CD14-positive monocyte (primary cell): Measurements from ENCODE around the gene CMTM1. TPM values are rescaled to one million over a fixed set of nuclear protein-coding genes. Genes with fewer than 3 reads are reported as not detected.

ENCODE experiments used
- DNase-seq, 3 donors: peaks; one replicate each; pipeline ENCODE4 v3.0.0-alpha.2; 2011 to 2022
- H2AFZ ChIP-seq: 2 replicates; pipeline ENCODE4 v1.6.0; 2012; ENCODE audit warnings: mild to moderate bottlenecking, low read depth, low read length, inconsistent platforms; ENCODE audit not compliant: insufficient read depth, poor library complexity, severe bottlenecking
- H3K27ac ChIP-seq, 2 donors: 1 replicate in 1 of 2; 2 replicates in 1 of 2; pipeline ENCODE4 v1.5.1; 2012 to 2013; ENCODE audit warnings: low read length in 2 of 2, control low read depth in 1 of 2, inconsistent platforms in 1 of 2, low read depth in 1 of 2, mild to moderate bottlenecking in 1 of 2
- H3K27me3 ChIP-seq, 2 donors: one replicate each; pipeline versions ENCODE4 v1.6.0 to v1.6.1; 2011 to 2013; ENCODE audit warnings: low read length in 2 of 2; ENCODE audit not compliant: control insufficient read depth in 2 of 2, insufficient read depth in 2 of 2
- H3K36me3 ChIP-seq, 2 donors: replicated peaks in 1 of 2; 1 replicate in 1 of 2; 2 replicates in 1 of 2; pipeline versions ENCODE4 v1.5.1 to v1.6.1; 2012 to 2013; ENCODE audit warnings: low read length in 2 of 2, control low read depth in 1 of 2, inconsistent platforms in 1 of 2, mild to moderate bottlenecking in 1 of 2; ENCODE audit not compliant: insufficient read depth in 2 of 2, control insufficient read depth in 1 of 2
- H3K4me1 ChIP-seq, 2 donors: 1 replicate in 1 of 2; 2 replicates in 1 of 2; pipeline versions ENCODE4 v1.5.1 to v1.6.1; 2012 to 2013; ENCODE audit warnings: low read length in 2 of 2, control low read depth in 1 of 2, inconsistent platforms in 1 of 2, mild to moderate bottlenecking in 1 of 2, moderate library complexity in 1 of 2; ENCODE audit not compliant: insufficient read depth in 2 of 2, control insufficient read depth in 1 of 2
- H3K4me2 ChIP-seq: replicated peaks from 2 replicates; pipeline ENCODE3; 2012; ENCODE audit warnings: low read length, moderate library complexity, mild to moderate bottlenecking; ENCODE audit not compliant: poor library complexity, severe bottlenecking; ENCODE audit errors: extremely low read depth
- H3K4me3 ChIP-seq, 3 experiments: fragments of 200-600 bp in 1 of 3; sonication (generic) in 1 of 3; replicated peaks in 1 of 3; 1 replicate in 2 of 3; 2 replicates in 1 of 3; pipeline ENCODE4 v1.5.1; 2011 to 2013; ENCODE audit warnings: low read length in 3 of 3, mild to moderate bottlenecking in 3 of 3, control low read depth in 2 of 3, low read depth in 2 of 3, inconsistent platforms in 1 of 3, moderate library complexity in 1 of 3
- H3K79me2 ChIP-seq: 2 replicates; pipeline ENCODE4 v1.6.0; 2012; ENCODE audit warnings: mild to moderate bottlenecking, control low read depth, inconsistent platforms, low read length, moderate library complexity; ENCODE audit not compliant: insufficient read depth
- H3K9ac ChIP-seq: 2 replicates; pipeline ENCODE4 v1.6.0; 2017; ENCODE audit warnings: low read length, mild to moderate bottlenecking; ENCODE audit not compliant: insufficient read depth, poor library complexity, severe bottlenecking
- H3K9me3 ChIP-seq, 2 donors: replicated peaks in 1 of 2; 1 replicate in 1 of 2; 2 replicates in 1 of 2; pipeline versions ENCODE4 v1.5.1 to v1.6.1; 2012 to 2013; ENCODE audit warnings: low read length in 2 of 2, control low read depth in 1 of 2; ENCODE audit not compliant: control insufficient read depth in 1 of 2, insufficient read depth in 1 of 2
- H4K20me1 ChIP-seq: 2 replicates; pipeline ENCODE4 v1.6.0; 2012; ENCODE audit warnings: mild to moderate bottlenecking, low read length, control low read depth, moderate library complexity; ENCODE audit not compliant: insufficient read depth
- H3K27ac Mint-ChIP-seq, 7 donors: one replicate each; pipeline ENCODE4 v1.8.0; 2020; ENCODE audit warnings: mild to moderate bottlenecking in 7 of 7, mixed read lengths in 7 of 7, moderate library complexity in 6 of 7, inconsistent platforms in 2 of 7
- H3K27me3 Mint-ChIP-seq, 3 donors: one replicate each; pipeline ENCODE4 v1.8.0; 2021 to 2022; ENCODE audit warnings: low read depth in 3 of 3, mild to moderate bottlenecking in 3 of 3, mixed read lengths in 3 of 3, moderate library complexity in 3 of 3, inconsistent platforms in 1 of 3
- H3K36me3 Mint-ChIP-seq, 2 donors: one replicate each; pipeline ENCODE4 v1.8.0; 2020; ENCODE audit warnings: mixed read lengths in 2 of 2, inconsistent platforms in 1 of 2, mild to moderate bottlenecking in 1 of 2
- H3K4me1 Mint-ChIP-seq: one replicate; pipeline ENCODE4 v1.8.0; 2020; ENCODE audit warnings: mild to moderate bottlenecking, mixed read lengths
- H3K4me3 Mint-ChIP-seq, 2 donors: one replicate each; pipeline ENCODE4 v1.8.0; 2020; ENCODE audit warnings: mild to moderate bottlenecking in 2 of 2, mixed read lengths in 2 of 2, moderate library complexity in 1 of 2
- H3K9me3 Mint-ChIP-seq, 7 donors: one replicate each; pipeline ENCODE4 v1.8.0; 2020 to 2022; ENCODE audit warnings: mixed read lengths in 7 of 7, mild to moderate bottlenecking in 6 of 7, moderate library complexity in 6 of 7, inconsistent platforms in 2 of 7
- CTCF ChIP-seq: fragments of 200-600 bp; IDR thresholded peaks from one replicate; pipeline ENCODE4 v1.8.0; 2022; ENCODE audit warnings: antibody characterized with exemption, mild to moderate bottlenecking
- WGBS: methylation state at CpG from one replicate; pipeline ENCODE4 v1.1.5; 2013; ENCODE audit warnings: missing lambda C conversion rate; ENCODE audit not compliant: insufficient coverage; 5-methylcytosine and 5-hydroxymethylcytosine counted together
- intact Hi-C, 2 donors: fragments of 100-400 bp; cut with micrococcal nuclease; formaldehyde crosslinking; loops; one replicate each; pipeline versions ENCODE4 v1.15.0 to v1.15.1; 2023
- polyA plus RNA-seq, 3 donors: library from polyadenylated mRNA; depleted of rRNA in 1 of 3; unstranded in 2 of 3; stranded (reverse) in 1 of 3; fragments of 300-500 nt in 2 of 3; fragments of >200 nt in 1 of 3; fragmentation: Illumina TruSeq in 2 of 3; gene quantifications; 1 replicate in 2 of 3; 2 replicates in 1 of 3; pipeline ENCODE4 v1.2.3, GENCODE V29; 2012 to 2021

The CMTM1 gene
- polyA plus RNA-seq, 3 donors: 1.6 to 3.3 (median 2.5) TPM

- H3K36me3 Mint-ChIP-seq: peaks cover 31 to 34% of the 10 kb centered on the region in 2 donors
- Histone ChIP-seq H3K9me3 (peaks cover 0 to 6% of the 10 kb centered on the region in 2 donors), H3K4me1 (peaks cover 36 to 39% of the 10 kb centered on the region in 2 donors), H3K27ac (no peak overlapping the region), H3K4me3 (no peak overlapping the region), H3K36me3 (no peaks in the 10 kb centered on the region), H3K4me2 (no peak overlapping the region), H4K20me1 (no peaks in the 10 kb centered on the region), H3K9ac (no peak overlapping the region), H3K79me2 (no peaks in the 10 kb centered on the region), H2AFZ (no peak overlapping the region), H3K27me3 (peaks cover 27 to 32% of the 10 kb centered on the region in 2 donors)
- H3K27me3 Mint-ChIP-seq: peaks cover 38 to 39% (median 39%) of the 10 kb centered on the region in 3 donors
- H3K9me3 Mint-ChIP-seq: peaks cover 0 to 11% (median 4%) of the 10 kb centered on the region in 7 donors
- H3K4me1 Mint-ChIP-seq: peaks cover 58% of the 10 kb centered on the region
- no peak overlapping the region for H3K4me3 Mint-ChIP-seq
- WGBS: 90% methylated on average over 2 of the region's 3 CpGs
- H3K27ac Mint-ChIP-seq: peak overlapping the region in 1 of 7 donors; percentile 56
- intact Hi-C loops: no loop called here
- DNase-seq: no peak
- TF ChIP-seq CTCF: no peak
Observed at GRCh38 chr16:66581246-66581952, 15.2 kb downstream of the CMTM1 start.

GRCh38 chr16:66585481-66586239 is 19.4 kb downstream of the CMTM1 start:
- H3K4me2 ChIP-seq: peak overlapping the region; percentile 72
- peak overlapping the region; percentile 42 for H2AFZ ChIP-seq
- 0% methylated on average over 7 of the region's 10 CpGs for WGBS
- no peaks in the 10 kb centered on the region for H3K27me3 ChIP-seq
- peak overlapping the region; percentile 86 to 96 (median 92) for H3K27ac Mint-ChIP-seq
- no peaks in the 10 kb centered on the region for H3K79me2 ChIP-seq
- H3K27me3 Mint-ChIP-seq: peaks cover 3 to 6% (median 3%) of the 10 kb centered on the region in 3 donors
- H3K4me3 ChIP-seq: peak overlapping the region in 1 of 3 experiments; percentile 61
- intact Hi-C loops: loop anchor here (2.0 to 5.0 kb wide), 5 partner anchors 33 to 178 kb away; partner anchors contain the start of genes CKLF (in 1 of the 2) and TK2 (in 1 of the 2)
- peaks cover 8% of the 10 kb centered on the region in 2 donors for H3K36me3 Mint-ChIP-seq
- H3K9me3 Mint-ChIP-seq: no peaks in the 10 kb centered on the region
- peak overlapping the region; percentile 31 to 84 for H3K4me3 Mint-ChIP-seq
- DNase-seq: peak; percentile 58 to 65 (median 60)
- peaks cover 64 to 70% of the 10 kb centered on the region in 2 donors for H3K4me1 ChIP-seq
- peaks cover 75% of the 10 kb centered on the region for H3K4me1 Mint-ChIP-seq
- H3K27ac ChIP-seq: peak overlapping the region; percentile 73 to 85
- H3K9me3 ChIP-seq: no peaks in the 10 kb centered on the region
- H3K36me3 ChIP-seq: no peaks in the 10 kb centered on the region
- no peak for TF ChIP-seq CTCF
- H3K9ac ChIP-seq: peak overlapping the region; percentile 35
- H4K20me1 ChIP-seq: no peaks in the 10 kb centered on the region
